ENCODE results near the gene SRSF5.

SRSF5 gene

DNA sequence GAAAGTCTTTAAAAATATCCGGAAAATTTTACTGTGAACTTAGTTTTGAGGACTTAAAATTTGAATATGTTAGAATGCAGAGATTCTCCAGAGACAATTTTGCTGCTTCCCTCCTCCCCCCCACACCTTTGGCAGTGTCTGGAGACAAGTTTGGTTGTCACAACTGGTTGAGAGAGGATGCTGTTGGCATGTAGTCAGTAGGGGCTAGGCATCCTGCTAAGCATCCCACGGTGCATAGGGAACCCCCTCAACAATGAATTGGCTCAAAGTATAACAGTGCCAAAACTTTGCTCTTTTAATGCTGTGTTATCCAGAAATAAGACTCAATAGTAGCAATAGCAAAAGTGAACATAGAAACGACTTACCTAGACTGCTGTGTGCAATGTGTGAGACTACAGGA, 3.6 kb downstream of the SRSF5 start:
- DNase-seq (ENCODE audit: low read depth in 3 of 3) = no peak

DNA sequence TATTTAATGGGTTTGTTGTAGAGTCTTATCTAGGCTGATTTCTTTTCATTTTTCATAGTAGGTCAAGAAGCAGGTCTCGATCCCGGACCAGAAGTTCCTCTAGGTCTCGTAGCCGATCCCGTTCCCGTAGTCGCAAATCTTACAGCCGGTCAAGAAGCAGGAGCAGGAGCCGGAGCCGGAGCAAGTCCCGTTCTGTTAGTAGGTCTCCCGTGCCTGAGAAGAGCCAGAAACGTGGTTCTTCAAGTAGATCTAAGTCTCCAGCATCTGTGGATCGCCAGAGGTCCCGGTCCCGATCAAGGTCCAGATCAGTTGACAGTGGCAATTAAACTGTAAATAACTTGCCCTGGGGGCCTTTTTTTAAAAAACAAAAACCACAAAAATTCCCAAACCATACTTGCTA, 4.2 kb downstream of the SRSF5 start:
- no peak for DNase-seq (ENCODE audit: low read depth in 3 of 3)

DNA sequence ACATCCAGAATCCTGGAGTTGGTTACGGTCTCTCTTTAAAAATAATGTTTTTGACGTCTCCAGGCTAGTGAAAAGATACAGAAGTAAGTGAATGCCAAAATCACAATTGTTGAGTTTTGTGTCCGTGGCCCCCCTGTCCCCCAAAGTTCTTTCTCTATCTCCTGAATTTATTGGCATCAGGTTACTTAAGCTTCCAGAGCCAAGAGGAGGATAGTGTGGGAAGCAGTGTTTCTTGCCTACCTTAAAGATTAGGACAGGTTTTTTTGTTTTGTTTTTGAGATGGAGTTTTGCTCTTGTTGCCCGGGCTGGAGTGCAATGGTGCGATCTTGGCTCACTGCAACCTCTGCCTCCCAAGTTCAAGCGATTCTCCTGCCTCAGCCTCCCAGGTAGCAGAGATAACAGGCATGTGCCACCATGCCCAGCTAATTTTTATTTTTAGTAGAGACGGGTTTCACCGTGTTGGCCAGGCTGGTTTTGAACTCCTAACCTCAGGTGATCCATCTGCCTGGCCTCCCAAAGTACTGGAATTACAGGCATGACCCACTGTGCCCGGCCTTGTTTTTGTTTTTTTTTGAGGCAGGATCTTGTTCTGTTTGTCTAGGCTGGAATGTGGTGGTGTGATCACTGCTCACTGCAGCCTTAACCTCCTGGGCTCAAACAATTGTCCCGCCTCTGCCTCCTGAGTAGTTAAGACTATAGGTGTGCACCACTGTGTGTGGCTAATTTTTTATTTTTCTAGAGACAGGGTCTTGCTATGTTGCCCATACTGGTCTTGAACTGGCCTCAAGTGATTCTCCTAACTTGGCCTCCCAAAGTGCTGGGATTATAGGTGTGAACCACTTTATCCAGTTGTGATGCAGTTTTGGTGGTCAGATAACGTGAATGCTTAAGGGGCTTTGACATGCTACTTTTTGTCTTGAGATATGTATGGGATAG, 5.4 kb downstream of the SRSF5 start:
- no peak for DNase-seq (ENCODE audit: low read depth in 3 of 3)

DNA sequence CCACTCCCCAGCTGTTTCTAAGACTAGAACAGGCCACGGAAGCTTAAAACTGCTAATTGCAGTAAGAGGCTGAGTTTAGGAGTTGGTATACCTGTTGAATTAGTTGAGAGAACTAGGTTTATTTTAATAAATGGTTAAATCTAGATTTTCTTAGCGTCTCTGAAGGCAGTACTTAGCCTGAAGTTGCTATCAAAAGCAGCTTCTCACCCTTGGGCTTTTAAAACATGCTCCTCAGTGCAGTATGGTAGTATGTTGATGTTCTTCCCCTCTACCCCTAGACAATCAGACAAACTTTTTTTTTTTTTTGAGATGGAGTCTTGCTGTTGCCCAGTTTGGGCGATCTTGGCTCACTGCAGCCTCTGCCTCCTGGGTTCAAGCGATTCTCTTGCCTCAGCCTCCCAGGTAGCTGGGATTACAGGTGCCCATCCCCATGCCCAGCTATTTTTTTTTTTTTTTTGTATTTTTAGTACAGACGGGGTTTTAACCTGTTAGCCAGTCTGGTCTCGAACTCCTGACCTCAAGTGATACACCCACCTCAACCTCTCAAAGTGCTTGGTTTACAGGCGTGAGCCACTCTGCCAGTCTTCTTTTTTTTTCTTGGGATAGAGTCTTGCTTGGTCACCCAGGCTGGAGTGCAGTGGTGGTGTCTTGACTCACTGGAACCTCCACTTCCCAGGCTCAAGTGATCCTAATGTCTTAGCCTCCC, 6.8 kb downstream of the SRSF5 start:
- no peak for DNase-seq (ENCODE audit: low read depth in 3 of 3)

- no peak for DNase-seq (ENCODE audit: low read depth in 3 of 3)
Measured at GRCh38 chr14:69775012-69775411, 8.1 kb downstream of the SRSF5 start.

DNA sequence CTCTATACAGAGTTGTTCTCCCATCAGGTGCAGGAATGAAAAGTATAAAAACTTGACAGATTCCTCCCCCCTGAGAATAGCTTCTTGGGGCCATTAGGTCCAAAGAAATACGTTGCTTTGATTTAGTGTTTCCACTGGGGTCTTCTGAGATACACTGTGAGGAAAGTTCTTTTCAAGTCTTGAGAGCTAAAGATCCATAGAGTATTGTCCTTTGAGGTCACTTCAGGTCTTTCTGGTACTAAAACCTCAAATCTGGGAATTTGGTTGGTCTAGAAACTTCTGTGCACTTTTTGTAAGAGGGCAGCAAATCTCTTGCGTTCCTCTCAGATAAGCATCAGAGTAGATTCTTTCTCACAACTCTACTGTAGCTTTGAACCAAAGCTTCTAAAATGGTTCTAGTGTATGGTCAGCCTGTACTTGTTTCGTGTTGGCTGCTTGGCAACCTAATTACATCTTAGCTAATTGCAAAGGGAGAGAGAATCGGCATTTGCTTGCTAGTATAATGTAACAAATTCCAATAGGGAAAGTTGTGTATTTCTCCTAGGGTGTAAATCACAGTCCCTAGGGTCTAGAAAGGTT, 10.0 kb downstream of the SRSF5 start:
- DNase-seq (ENCODE audit: low read depth in 3 of 3) = no peak

DNA sequence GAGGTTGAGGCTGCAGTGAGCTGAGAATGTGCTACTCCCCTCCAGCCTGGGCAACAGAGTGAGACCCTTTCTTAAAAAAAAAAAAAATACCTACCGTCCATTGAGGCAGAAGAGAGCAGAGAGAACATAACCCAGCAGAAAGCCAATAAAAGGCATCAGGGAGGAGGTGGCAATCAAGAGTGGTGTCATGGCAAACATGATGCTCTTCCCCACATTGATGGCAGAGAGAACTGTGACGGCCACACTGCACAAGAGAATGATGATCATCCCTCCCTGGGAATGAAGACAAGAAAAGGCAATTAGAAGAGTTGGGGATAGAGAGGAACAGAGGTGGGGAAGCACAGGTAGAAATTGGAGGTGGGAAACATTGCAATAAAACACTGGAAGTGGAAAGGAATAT, 12.1 kb downstream of the SRSF5 start:
- DNase-seq (ENCODE audit: low read depth in 3 of 3) = no peak

DNA sequence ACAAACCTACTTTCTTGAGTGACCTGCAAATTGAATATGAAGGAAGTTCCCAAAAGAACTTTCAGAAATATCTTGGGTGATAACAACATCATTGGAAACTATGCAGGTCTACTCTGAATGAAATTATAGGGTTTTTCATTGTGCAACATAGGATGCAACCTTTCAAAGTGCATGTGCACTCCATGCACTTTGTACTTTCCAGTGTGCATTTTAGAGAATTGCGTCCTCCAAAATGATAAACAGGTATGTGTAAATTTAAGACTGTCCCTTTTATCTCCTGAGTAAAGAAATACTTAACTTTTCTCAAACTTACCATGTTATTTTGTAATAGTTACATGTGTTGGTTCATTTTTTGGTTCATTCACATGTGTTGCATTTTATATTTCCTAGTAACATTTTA, 13.2 kb downstream of the SRSF5 start:
- no peak for DNase-seq (ENCODE audit: low read depth in 3 of 3)

DNA sequence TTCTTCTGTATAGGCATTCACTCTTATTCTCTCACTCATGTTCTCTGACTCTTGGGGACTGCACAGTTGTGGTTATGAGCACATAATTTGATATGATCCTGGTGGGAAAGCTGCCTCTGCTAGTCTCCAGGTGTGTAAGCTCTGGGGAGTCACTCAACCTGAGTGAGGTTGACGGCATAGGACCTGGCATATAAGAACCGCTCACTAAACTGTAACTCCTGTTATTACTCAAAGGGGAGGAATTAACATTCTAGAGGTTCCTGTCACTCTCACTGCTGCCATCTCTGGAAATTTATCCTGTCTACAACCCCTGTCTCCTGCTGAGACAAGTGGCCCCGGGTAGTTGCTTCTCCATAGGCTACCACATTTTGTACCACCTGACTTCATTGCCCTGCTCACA, 14.0 kb downstream of the SRSF5 start:
- no peak for DNase-seq (ENCODE audit: low read depth in 3 of 3)

- DNase-seq (ENCODE audit: low read depth in 3 of 3) = no peak
Measured at GRCh38 chr14:69784942-69785341, 18.0 kb downstream of the SRSF5 start.

GRCh38 chr14:69786603-69787002, 19.7 kb downstream of the SRSF5 start:
- DNase-seq (ENCODE audit: low read depth in 3 of 3) = no peak

GRCh38 chr14:69789118-69789640, 22.2 kb downstream of the SRSF5 start:
- DNase-seq (ENCODE audit: low read depth in 3 of 3) = no peak

- DNase-seq (ENCODE audit: low read depth in 3 of 3) = no peak
Measured at GRCh38 chr14:69792887-69793421, 26.0 kb downstream of the SRSF5 start.

DNA sequence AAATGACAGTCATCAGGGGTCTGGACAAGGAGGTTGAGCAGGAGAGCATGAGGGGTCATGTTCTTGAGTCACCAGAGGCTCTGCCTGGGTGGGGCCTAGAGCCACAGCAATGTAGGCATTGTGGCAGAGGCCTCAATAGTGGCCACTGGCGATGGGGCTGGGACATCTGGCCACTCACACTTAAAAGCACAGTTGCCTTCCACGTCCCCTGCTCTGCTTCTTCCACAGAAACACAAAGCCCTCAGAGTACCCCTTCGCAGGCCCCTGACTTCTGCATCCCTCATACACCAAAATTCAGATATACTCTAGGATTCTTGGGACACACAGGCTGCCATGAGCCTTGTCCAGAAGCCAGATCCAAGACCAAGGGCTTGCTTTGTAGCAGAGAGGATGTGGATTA, 27.8 kb downstream of the SRSF5 start:
- DNase-seq (ENCODE audit: low read depth in 3 of 3) = no peak

- no peak for DNase-seq (ENCODE audit: low read depth in 3 of 3)
Measured at GRCh38 chr14:69795691-69796090, 28.7 kb downstream of the SRSF5 start.

GRCh38 chr14:69796797-69797500, 30.0 kb downstream of the SRSF5 start, which contains the start of gene SLC10A1:
Gene SLC10A1 (minus strand): TSS chr14:69797241. CDS start chr14:69797155, 86 bp downstream.
- no peak for DNase-seq (ENCODE audit: low read depth in 3 of 3)

DNA sequence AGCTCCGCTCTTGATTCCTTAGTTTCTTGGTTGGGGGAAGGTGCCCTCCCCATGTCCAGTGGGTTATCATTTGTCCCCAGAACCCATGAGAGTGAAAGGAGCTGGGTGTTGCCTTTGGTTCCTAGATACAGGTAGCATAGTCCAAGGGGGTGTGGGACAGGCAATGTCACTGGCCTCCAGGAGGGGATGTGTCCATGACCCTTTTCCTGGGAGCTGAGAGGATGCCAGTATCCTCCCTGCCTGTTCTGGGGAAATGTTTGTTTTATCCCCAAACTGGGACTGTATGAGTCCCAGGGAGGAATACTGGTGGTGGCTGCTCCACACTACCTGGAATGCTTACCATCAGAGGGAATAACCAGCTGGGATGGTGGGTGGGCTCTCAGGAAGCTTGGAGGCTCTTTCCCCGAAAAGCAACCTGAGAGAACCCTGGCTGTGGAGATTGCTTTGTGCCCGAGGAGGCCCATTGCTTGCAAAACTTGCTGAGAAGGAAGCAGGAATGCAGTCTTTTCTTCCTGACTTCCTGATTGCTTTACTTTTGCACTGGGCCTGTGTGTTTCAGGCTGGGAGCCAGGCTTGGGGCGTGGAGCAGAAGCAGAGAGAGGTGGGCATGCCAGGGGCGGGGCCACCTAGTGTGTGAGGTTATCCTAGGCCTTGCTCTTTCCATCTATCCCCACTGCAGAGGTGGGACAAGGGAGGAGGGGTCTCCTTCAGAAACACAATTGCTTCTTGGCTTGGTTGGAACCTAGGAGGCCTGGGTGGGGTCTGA, 30.8 kb downstream of the SRSF5 start:
- DNase-seq (ENCODE audit: low read depth in 3 of 3) = no peak

GRCh38 chr14:69798339-69798735, 31.4 kb downstream of the SRSF5 start:
- no peak for DNase-seq (ENCODE audit: low read depth in 3 of 3)

DNA sequence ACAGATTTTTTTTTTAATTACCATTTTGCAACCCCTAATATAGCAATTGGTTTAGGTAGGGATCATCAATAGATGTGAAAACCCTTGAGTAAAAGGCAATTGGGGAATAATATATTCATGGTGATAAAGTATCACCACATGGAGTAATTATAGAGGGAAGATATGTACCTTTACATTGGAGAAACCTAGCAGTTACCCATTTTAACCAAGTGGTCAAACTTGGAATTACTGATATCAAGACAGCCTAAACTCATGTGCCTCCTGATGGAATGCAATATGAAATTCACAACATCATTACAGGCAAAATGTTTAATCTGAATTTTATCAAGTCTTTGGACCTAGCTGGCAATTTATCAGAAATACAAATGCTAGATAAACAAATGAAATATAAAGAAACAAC, 36.8 kb downstream of the SRSF5 start:
- DNase-seq (ENCODE audit: low read depth in 3 of 3) = no peak

DNA sequence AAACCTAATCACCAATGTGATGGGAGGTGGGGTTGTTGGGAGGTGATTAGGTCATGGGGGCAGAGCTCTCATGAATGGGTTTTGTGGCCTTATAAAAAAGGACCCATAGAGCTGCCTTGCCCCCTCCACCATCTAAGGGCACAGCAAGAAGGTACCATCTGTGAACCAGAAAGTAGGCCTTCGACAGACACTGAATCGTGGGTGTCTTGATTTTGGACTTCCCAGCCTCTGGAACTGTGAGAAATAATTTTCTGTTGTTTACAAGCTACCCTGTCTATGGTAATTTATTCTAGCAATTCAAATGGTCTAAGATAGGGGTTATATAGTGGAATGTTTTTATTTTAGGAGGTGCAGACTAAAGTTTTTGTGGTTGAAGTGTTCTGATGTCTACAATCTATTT, 38.0 kb downstream of the SRSF5 start:
- DNase-seq (ENCODE audit: low read depth in 3 of 3) = no peak

- DNase-seq (ENCODE audit: low read depth in 3 of 3) = no peak
Measured at GRCh38 chr14:69807192-69807591, 40.2 kb downstream of the SRSF5 start.
